HG03354 (cell line): ENCODE measurements around the gene EBLN2.

Experiments used
- ATAC-seq: cut with Tn5 transposase; IDR thresholded peaks from one replicate; pipeline ENCODE4 v1.9.1; 2021; ENCODE audit warnings: mild to moderate bottlenecking; ENCODE audit not compliant: unreplicated experiment, poor library complexity, severe bottlenecking

The EBLN2 gene

GRCh38 chr3:73061416-73061815 lies at the start of gene EBLN2:
EBLN2 (plus strand) TSS chr3:73061659; CDS start chr3:73062082, 423 bp downstream.
- no peak for ATAC-seq

GRCh38 chr3:73018298-73018697 lies 43.2 kb upstream of the EBLN2 start:
- no peak for ATAC-seq

GRCh38 chr3:73018790-73019441 lies 42.5 kb upstream of the EBLN2 start:
- no peak for ATAC-seq

GRCh38 chr3:73021301-73021835 lies 40.1 kb upstream of the EBLN2 start:
- no peak for ATAC-seq

GRCh38 chr3:73024836-73025235 lies 36.6 kb upstream of the EBLN2 start:
- ATAC-seq, result no peak

GRCh38 chr3:73026111-73026759 lies 35.2 kb upstream of the EBLN2 start:
- no peak for ATAC-seq

GRCh38 chr3:73026760-73027113 lies 34.7 kb upstream of the EBLN2 start:
- ATAC-seq, result no peak

- ATAC-seq, result no peak
These were observed 32.7 kb upstream of the EBLN2 start for GRCh38 chr3:73028803-73029202.

GRCh38 chr3:73029321-73029796 lies 32.1 kb upstream of the EBLN2 start:
- no peak for ATAC-seq

- ATAC-seq, result no peak
These were observed 31.3 kb upstream of the EBLN2 start for GRCh38 chr3:73030073-73030597.

GRCh38 chr3:73031573-73032103 lies 29.8 kb upstream of the EBLN2 start:
- no peak for ATAC-seq

GRCh38 chr3:73036694-73037591 lies 24.5 kb upstream of the EBLN2 start:
- no peak for ATAC-seq

GRCh38 chr3:73041537-73041936 lies 19.9 kb upstream of the EBLN2 start:
- no peak for ATAC-seq

GRCh38 chr3:73043414-73043813 lies 18.0 kb upstream of the EBLN2 start:
- ATAC-seq, result no peak

GRCh38 chr3:73045391-73045790 lies 16.1 kb upstream of the EBLN2 start:
- ATAC-seq, result no peak

- ATAC-seq, result no peak
These were observed 15.3 kb upstream of the EBLN2 start for GRCh38 chr3:73046195-73046594.

GRCh38 chr3:73049319-73049718 lies 12.1 kb upstream of the EBLN2 start:
- no peak for ATAC-seq

- no peak for ATAC-seq
These were observed 8.6 kb upstream of the EBLN2 start for GRCh38 chr3:73052857-73053256.

- no peak for ATAC-seq
These were observed 5.9 kb upstream of the EBLN2 start for GRCh38 chr3:73055583-73055982.
